Measurements from ENCODE around the gene RGS11.
"Not testable (repeated sequence)": the region's sequence is repeated elsewhere in the genome, so short reads cannot be mapped to it uniquely, and the experiment has no call there.

The RGS11 gene

DNA sequence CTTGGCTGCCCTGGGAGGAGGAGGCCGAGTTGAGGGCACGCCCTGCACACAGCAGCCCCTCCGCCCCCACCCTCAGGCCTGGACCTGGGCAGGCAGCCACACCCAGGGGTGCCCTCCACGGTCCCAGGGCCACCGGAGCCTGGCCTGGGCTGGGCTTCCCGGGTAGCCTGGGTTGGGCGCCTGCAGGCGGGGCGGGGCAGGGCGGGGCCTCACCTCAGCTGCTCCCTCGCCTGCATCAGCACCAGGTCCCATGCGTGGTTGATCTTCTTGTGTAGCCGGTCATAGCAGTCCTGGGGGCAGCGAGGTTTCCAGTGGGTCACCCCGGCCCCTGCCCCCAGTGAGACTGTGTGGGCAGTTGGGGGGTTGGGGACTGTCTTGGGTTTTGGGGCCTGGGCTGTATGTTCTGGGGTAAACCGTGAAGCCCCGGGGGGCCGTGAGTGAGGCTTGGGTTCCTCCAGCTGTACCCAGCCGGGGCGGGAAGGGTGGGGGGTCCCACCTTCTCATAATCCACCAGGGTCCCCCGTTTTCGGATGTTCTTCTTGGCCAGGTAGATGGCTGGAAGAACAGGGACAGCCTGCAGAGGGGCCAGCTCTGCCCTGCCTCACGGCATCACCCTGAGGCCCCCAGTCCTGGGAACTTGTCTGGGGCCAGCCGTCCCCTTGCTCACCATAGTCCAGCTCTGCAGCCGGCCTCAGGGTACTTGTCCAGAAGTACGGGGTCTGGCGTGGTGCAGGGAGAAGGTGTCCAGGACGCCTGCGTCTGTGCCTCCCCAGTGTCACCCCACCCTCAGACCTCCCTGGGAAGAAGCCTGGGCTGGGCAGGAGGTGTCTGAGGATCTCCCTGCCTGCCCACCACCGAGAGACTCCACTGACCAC, 2.0 kb downstream of the RGS11 start:
- FAIRE-seq = no peak
- TF ChIP-seq POLR2AphosphoS5 (IDR thresholded peaks at IDR 0.05; ENCODE audit: low read depth, low read length) = no peak
- no peak for DNase-seq (ENCODE audit: insufficient read length, low spot score)

DNA sequence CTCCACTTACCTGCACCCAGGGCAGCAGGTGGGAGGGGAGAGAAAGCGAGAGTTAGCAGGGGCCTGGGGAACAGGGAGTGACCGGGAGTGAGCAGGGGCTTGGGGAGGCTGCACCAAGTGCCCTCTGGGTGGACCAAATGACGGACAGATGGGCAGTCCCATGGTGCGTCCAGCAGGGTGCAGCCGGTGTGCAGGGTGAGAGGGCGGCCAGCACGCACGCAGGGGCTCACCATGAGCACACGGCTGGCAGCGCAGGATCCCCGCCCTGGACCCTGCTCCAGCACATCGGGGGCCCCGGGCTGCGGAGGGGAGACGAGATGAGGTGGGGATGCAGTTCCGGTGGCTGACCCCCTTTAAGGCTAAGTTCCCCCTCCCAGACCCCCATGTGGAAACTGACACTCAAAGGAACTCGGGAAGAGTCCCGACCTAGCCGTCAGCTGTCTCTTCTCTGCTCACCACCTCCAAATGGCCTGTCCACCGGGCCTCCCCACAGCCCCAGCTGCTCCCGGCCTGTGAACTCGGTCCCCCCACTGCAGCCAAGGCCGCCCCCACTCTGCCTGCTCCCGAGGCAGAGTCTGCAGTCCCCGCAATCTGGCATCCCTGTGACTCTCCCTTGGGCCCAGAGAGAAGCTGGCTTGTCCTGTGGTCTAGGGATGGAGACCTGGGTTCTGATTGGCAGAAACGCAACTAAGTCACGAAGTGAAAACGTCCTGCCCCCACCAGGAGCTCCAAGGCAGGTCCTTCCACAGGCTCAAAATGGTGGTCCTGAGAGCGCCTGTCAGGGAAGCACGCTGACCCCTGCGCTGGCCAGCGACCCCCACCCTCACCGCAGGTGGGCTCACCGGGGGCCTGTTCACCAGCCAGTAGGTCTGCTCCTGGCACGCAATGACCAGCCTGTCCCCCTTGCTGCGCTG, 2.9 kb downstream of the RGS11 start:
- FAIRE-seq (no peak), DNase-seq (ENCODE audit: insufficient read length, low spot score) (no peak)
- TF ChIP-seq TAF1 (IDR thresholded peaks at IDR 0.05; ENCODE audit: low read depth, low read length) = no peak
- no peak for TF ChIP-seq POU2F2 (IDR thresholded peaks at IDR 0.05; ENCODE audit: low read depth, low read length)
- no peak for TF ChIP-seq POLR2A (IDR thresholded peaks at IDR 0.05; ENCODE audit: low read depth, low read length)
- no peak for TF ChIP-seq SPI1 (IDR thresholded peaks at IDR 0.05; ENCODE audit: low read depth, low read length)

- DNase-seq (ENCODE audit: insufficient read length, low spot score) (no peak), FAIRE-seq (no peak)
- no peak for TF ChIP-seq TAF1 (IDR thresholded peaks at IDR 0.05; ENCODE audit: low read depth, low read length)
Measured at GRCh38 chr16:270381-271255, 5.1 kb downstream of the RGS11 start.

DNA sequence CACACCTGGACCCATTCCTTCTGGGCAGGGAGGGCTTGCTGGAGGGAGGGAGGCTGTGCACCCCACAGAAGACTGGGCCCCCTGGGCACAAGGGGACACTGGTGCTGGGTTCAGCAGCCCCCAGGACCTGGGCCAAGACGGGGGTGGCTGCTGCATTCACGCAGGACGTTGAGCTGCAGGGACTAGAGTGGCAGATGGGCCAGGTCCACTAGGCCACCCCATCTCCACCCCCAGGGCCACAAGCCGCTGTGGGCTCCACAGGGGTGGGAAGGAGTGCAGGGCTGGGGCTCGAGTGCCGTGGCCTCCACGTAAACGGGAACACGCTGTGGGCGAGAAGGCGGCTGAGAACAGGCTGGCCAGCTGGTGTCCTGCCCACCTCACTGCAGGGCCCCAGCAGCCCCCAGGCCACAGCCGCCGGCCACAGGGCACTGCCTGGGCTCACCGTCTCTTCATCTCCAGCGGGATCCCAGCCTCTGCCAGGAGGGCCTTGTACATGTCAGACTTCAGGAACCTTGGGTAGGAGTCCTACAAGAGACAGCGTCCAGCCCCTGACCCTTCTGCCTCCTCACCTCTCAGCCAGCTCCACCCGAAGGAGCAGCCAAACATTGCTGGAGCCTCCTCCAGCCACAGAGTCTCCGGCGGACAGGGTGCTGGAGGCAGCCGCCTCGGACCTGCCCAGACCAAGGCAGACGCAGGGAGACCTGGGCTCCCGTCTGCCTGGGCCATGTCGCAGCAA, 6.5 kb downstream of the RGS11 start:
- no peak for FAIRE-seq
- TF ChIP-seq PAX5 (IDR thresholded peaks at IDR 0.05; ENCODE audit: insufficient read depth, low read length, severe bottlenecking) (no peak), POLR2A (IDR thresholded peaks at IDR 0.05; ENCODE audit: low read depth, low read length) (no peak), TAF1 (IDR thresholded peaks at IDR 0.05; ENCODE audit: low read depth, low read length) (no peak), POU2F2 (IDR thresholded peaks at IDR 0.05; ENCODE audit: low read depth, low read length) (no peak), SPI1 (IDR thresholded peaks at IDR 0.05; ENCODE audit: low read depth, low read length) (no peak), POLR2AphosphoS5 (IDR thresholded peaks at IDR 0.05; ENCODE audit: low read depth, low read length) (no peak)
- DNase-seq (ENCODE audit: insufficient read length, low spot score) = no peak

- DNase-seq (ENCODE audit: insufficient read length, low spot score) (no peak), FAIRE-seq (no peak)
- TF ChIP-seq POU2F2 (IDR thresholded peaks at IDR 0.05; ENCODE audit: low read depth, low read length) (no peak), POLR2AphosphoS5 (IDR thresholded peaks at IDR 0.05; ENCODE audit: low read depth, low read length) (no peak), TAF1 (IDR thresholded peaks at IDR 0.05; ENCODE audit: low read depth, low read length) (no peak), POLR2A (IDR thresholded peaks at IDR 0.05; ENCODE audit: low read depth, low read length) (no peak), PAX5 (IDR thresholded peaks at IDR 0.05; ENCODE audit: insufficient read depth, low read length, severe bottlenecking) (no peak), SPI1 (IDR thresholded peaks at IDR 0.05; ENCODE audit: low read depth, low read length) (no peak)
Measured at GRCh38 chr16:268141-269053, 7.3 kb downstream of the RGS11 start.

- DNase-seq (ENCODE audit: insufficient read length, low spot score) = not testable (repeated sequence)
- peak; percentile 99 for FAIRE-seq
Measured at GRCh38 chr16:267562-267961, 8.2 kb downstream of the RGS11 start.

GRCh38 chr16:266258-267164, 9.2 kb downstream of the RGS11 start:
- FAIRE-seq = no peak
- no peak for DNase-seq (ENCODE audit: insufficient read length, low spot score)
- TF ChIP-seq TAF1 (IDR thresholded peaks at IDR 0.05; ENCODE audit: low read depth, low read length) (no peak), PAX5 (IDR thresholded peaks at IDR 0.05; ENCODE audit: insufficient read depth, low read length, severe bottlenecking) (no peak), POLR2AphosphoS5 (IDR thresholded peaks at IDR 0.05; ENCODE audit: low read depth, low read length) (no peak), POU2F2 (IDR thresholded peaks at IDR 0.05; ENCODE audit: low read depth, low read length) (no peak), POLR2A (IDR thresholded peaks at IDR 0.05; ENCODE audit: low read depth, low read length) (no peak), SPI1 (IDR thresholded peaks at IDR 0.05; ENCODE audit: low read depth, low read length) (no peak)

DNA sequence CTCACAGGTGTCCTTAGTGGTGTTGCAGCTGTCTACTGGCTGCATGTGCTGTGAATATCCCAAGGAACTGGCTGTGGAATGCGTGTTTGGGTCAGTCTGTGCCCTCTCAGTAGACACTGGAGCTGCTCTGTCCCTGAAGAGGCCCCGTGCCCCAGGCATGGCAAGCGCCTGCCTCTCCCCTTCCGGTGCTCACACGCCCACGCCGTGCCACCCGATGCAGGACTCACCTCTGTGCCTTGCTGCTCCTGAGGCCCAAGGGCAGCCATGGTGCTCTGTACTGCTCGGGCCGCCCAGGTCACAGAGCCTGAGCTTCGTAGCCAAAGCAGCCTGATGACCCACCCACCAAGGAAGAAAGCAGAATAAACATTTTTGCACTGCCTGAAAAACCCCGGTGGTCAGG, 10.0 kb downstream of the RGS11 start:
- DNase-seq (ENCODE audit: insufficient read length, low spot score) (no peak), FAIRE-seq (no peak)
- TF ChIP-seq POLR2A (IDR thresholded peaks at IDR 0.05; ENCODE audit: low read depth, low read length) (no peak), PAX5 (IDR thresholded peaks at IDR 0.05; ENCODE audit: insufficient read depth, low read length, severe bottlenecking) (no peak), TAF1 (IDR thresholded peaks at IDR 0.05; ENCODE audit: low read depth, low read length) (no peak), POLR2AphosphoS5 (IDR thresholded peaks at IDR 0.05; ENCODE audit: low read depth, low read length) (no peak), SPI1 (IDR thresholded peaks at IDR 0.05; ENCODE audit: low read depth, low read length) (no peak), POU2F2 (IDR thresholded peaks at IDR 0.05; ENCODE audit: low read depth, low read length) (no peak)
